Keratinocyte (primary cell): ENCODE results near the gene SUSD3. TPM values are rescaled to one million over a fixed set of nuclear protein-coding genes. Genes with fewer than 3 reads are reported as not detected.

Source experiments
- DNase-seq: peaks from one replicate; pipeline ENCODE4 v3.0.0-alpha.2; 2011; ENCODE audit warnings: low read depth, missing footprints, low spot score
- FAIRE-seq: peaks from 2 replicates; lab custom pipeline; 2011; peaks lifted over from hg19 to GRCh38; lab: Jason Lieb, UNC
- H2AFZ ChIP-seq: 2 replicates; pipeline ENCODE4 v1.6.0; 2012; ENCODE audit warnings: low read length, control low read depth, inconsistent platforms; ENCODE audit not compliant: control insufficient read depth
- H3K27ac ChIP-seq: 2 replicates; pipeline ENCODE4 v1.5.1; 2011; ENCODE audit warnings: low read length; ENCODE audit not compliant: control insufficient read depth, insufficient read depth
- H3K27me3 ChIP-seq: 3 replicates; pipeline ENCODE4 v1.6.0; 2011; ENCODE audit warnings: low read length; ENCODE audit not compliant: control insufficient read depth, insufficient read depth; ENCODE audit errors: extremely low read depth
- H3K36me3 ChIP-seq, 2 experiments: 2 replicates in 1 of 2; 3 replicates in 1 of 2; pipeline ENCODE4 v1.5.1; 2011; ENCODE audit warnings: low read length in 2 of 2, mild to moderate bottlenecking in 1 of 2; ENCODE audit not compliant: control insufficient read depth in 2 of 2, insufficient read depth in 2 of 2; ENCODE audit errors: extremely low read depth in 1 of 2
- H3K4me1 ChIP-seq: 3 replicates; pipeline ENCODE4 v1.5.1; 2011; ENCODE audit warnings: low read length; ENCODE audit not compliant: control insufficient read depth, insufficient read depth; ENCODE audit errors: extremely low read depth
- H3K4me2 ChIP-seq: 3 replicates; pipeline ENCODE4 v1.6.0; 2011; ENCODE audit warnings: low read depth, low read length; ENCODE audit not compliant: control insufficient read depth, insufficient read depth; ENCODE audit errors: extremely low read depth
- H3K4me3 ChIP-seq, 3 experiments: fragments of 200-600 bp in 1 of 3; sonication (generic) in 1 of 3; 2 replicates in 2 of 3; 3 replicates in 1 of 3; pipeline ENCODE4 v1.5.1; 2011 to 2016; ENCODE audit warnings: low read length in 3 of 3, mild to moderate bottlenecking in 3 of 3, control low read depth in 2 of 3, inconsistent platforms in 1 of 3, low read depth in 1 of 3, mixed read lengths in 1 of 3, mixed run types in 1 of 3, moderate library complexity in 1 of 3; ENCODE audit not compliant: control insufficient read depth in 2 of 3, insufficient read depth in 2 of 3; ENCODE audit errors: extremely low read depth in 1 of 3
- H3K79me2 ChIP-seq: 2 replicates; pipeline ENCODE4 v1.6.0; 2012; ENCODE audit warnings: low read length; ENCODE audit not compliant: control insufficient read depth, insufficient read depth
- H3K9ac ChIP-seq: 3 replicates; pipeline ENCODE4 v1.6.0; 2011; ENCODE audit warnings: low read length; ENCODE audit not compliant: control insufficient read depth, insufficient read depth; ENCODE audit errors: extremely low read depth
- H3K9me1 ChIP-seq: 3 replicates; pipeline ENCODE4 v1.6.0; 2011; ENCODE audit warnings: low read length; ENCODE audit not compliant: control insufficient read depth, insufficient read depth; ENCODE audit errors: extremely low read depth
- H3K9me3 ChIP-seq: 2 replicates; pipeline ENCODE4 v1.5.1; 2012; ENCODE audit warnings: low read depth, low read length; ENCODE audit not compliant: control insufficient read depth
- H4K20me1 ChIP-seq: 3 replicates; pipeline ENCODE4 v1.6.0; 2011; ENCODE audit warnings: low read length; ENCODE audit not compliant: control insufficient read depth, insufficient read depth; ENCODE audit errors: extremely low read depth
- EZH2 ChIP-seq: IDR thresholded peaks from one replicate; pipeline ENCODE4 v1.6.1; 2012; ENCODE audit warnings: inconsistent platforms, mild to moderate bottlenecking, low read length, moderate library complexity
- dilution Hi-C: fragments of 300-500 bp; cut with MboI; formaldehyde crosslinking; loops from one replicate; pipeline ENCODE4 v1.7.0; 2020; ENCODE audit warnings: low sequenced_read_pairs; ENCODE audit not compliant: extremely low pct_ligation_motif_present
- polyA plus RNA-seq, 5 experiments: library from polyadenylated mRNA; depleted of rRNA in 3 of 5; stranded (reverse) in 3 of 5; stranded (forward) in 1 of 5; unstranded in 1 of 5; fragments of >200 nt; gene quantifications; 1 replicate in 1 of 5; 2 replicates in 3 of 5; 3 replicates in 1 of 5; pipeline versions ENCODE4 v1.2.1 to v1.2.3, GENCODE V29; 2011 to 2012; ENCODE audit warnings: missing spikeins in 2 of 5, low read depth in 1 of 5, low replicate concordance in 1 of 5
- TF ChIP-seq, protein P1 (sequence below), 3 experiments: IDR thresholded peaks in 1 of 3; conservative IDR thresholded peaks in 1 of 3; optimal IDR thresholded peaks in 1 of 3; 2 replicates in 2 of 3; 3 replicates in 1 of 3; pipeline versions ENCODE3 to v1.5.1; 2011; ENCODE audit warnings: low read length in 3 of 3, mild to moderate bottlenecking in 3 of 3, moderate library complexity in 2 of 3, control low read depth in 1 of 3, inconsistent platforms in 1 of 3; ENCODE audit not compliant: insufficient read depth in 2 of 3; ENCODE audit errors: extremely low read depth in 1 of 3

SUSD3 gene
- polyA plus RNA-seq, 1 donor (not counting 4 experiments of a cell fraction or from before 2014, with no cell fraction given): 0.20 TPM

DNA sequence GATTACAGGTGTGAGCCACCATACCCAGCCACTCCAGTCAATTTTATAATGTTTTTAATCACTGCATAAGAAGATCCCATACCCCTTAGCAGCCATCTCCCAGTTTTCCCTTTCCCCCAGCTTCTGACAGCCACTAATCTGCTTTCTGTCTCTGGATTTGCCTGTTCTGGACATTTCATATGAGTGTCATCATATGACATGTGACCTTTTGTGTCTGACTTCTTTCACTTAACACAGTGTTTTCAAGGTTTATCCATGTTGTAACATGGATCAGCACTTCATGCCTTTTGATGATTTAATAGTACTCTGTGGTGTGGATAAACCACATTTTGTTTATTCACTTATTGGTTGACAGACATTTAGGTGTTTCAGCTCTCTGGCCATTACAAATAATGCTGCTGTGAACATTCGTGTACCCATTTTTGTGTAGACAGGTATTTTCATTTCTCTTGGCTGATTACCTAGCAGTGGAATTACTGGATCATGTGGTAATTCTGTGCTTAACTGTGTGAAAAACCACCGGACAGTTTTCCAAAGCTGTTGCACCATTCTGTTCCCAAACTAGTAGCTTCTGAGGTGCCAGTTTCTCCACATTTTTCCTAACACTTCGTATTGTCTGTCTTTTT, 8.6 kb downstream of the SUSD3 start:
- Histone ChIP-seq H3K27ac (no peak overlapping the region), H2AFZ (no peak overlapping the region), H3K4me3 (no peak overlapping the region), H3K9ac (no peak overlapping the region), H3K9me1 (no peaks in the 10 kb centered on the region), H3K79me2 (no peaks in the 10 kb centered on the region), H3K9me3 (no peaks in the 10 kb centered on the region), H3K4me1 (no peaks in the 10 kb centered on the region), H3K36me3 (no peaks in the 10 kb centered on the region), H3K27me3 (peaks cover 23% of the 10 kb centered on the region), H4K20me1 (no peaks in the 10 kb centered on the region), H3K4me2 (no peak overlapping the region)
- FAIRE-seq (no peak), DNase-seq (no peak)
- dilution Hi-C loops: no loop called here
- TF ChIP-seq, protein P1, sequence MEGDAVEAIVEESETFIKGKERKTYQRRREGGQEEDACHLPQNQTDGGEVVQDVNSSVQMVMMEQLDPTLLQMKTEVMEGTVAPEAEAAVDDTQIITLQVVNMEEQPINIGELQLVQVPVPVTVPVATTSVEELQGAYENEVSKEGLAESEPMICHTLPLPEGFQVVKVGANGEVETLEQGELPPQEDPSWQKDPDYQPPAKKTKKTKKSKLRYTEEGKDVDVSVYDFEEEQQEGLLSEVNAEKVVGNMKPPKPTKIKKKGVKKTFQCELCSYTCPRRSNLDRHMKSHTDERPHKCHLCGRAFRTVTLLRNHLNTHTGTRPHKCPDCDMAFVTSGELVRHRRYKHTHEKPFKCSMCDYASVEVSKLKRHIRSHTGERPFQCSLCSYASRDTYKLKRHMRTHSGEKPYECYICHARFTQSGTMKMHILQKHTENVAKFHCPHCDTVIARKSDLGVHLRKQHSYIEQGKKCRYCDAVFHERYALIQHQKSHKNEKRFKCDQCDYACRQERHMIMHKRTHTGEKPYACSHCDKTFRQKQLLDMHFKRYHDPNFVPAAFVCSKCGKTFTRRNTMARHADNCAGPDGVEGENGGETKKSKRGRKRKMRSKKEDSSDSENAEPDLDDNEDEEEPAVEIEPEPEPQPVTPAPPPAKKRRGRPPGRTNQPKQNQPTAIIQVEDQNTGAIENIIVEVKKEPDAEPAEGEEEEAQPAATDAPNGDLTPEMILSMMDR (optimal IDR thresholded peaks at IDR 0.05 in 1 of 3, IDR thresholded peaks at IDR 0.05 in 1 of 3, conservative IDR thresholded peaks at IDR 0.05 in 1 of 3; ENCODE audit: extremely low read depth in 1 of 3, insufficient read depth in 2 of 3, low read length in 3 of 3): no peak

DNA sequence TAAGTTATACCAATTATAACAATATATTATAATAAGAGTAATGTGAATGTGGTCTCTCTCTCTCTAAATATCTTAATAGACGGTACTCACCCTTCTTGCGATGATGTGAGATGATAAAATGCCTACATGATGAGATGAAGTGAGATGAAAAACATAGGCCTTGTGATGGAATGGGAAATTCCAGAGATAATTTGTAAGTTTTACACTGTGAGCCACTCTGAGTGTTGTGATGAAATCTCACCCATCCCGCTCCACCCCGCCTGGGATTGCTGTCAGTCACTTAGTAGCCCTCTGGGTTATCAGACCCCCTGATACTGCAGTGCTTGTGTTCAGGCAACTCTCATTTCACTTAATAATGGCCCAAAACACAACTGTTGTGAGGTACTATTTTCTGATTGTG, 10.5 kb downstream of the SUSD3 start:
- no peak for FAIRE-seq
- no peak overlapping the region for H3K4me2 ChIP-seq
- H3K4me3 ChIP-seq: no peak overlapping the region
- H3K9me3 ChIP-seq: no peaks in the 10 kb centered on the region
- dilution Hi-C loops: no loop called here
- no peak for TF ChIP-seq EZH2
- TF ChIP-seq, protein P1 (optimal IDR thresholded peaks at IDR 0.05 in 1 of 3, IDR thresholded peaks at IDR 0.05 in 1 of 3, conservative IDR thresholded peaks at IDR 0.05 in 1 of 3; ENCODE audit: extremely low read depth in 1 of 3, insufficient read depth in 2 of 3, low read length in 3 of 3): no peak
- H3K9me1 ChIP-seq: no peaks in the 10 kb centered on the region
- H3K36me3 ChIP-seq: no peaks in the 10 kb centered on the region
- H3K79me2 ChIP-seq: no peaks in the 10 kb centered on the region
- peaks cover 18% of the 10 kb centered on the region for H3K27me3 ChIP-seq
- no peak overlapping the region for H3K27ac ChIP-seq
- no peak overlapping the region for H2AFZ ChIP-seq
- no peak overlapping the region for H3K9ac ChIP-seq
- no peaks in the 10 kb centered on the region for H3K4me1 ChIP-seq
- no peak for DNase-seq
- no peaks in the 10 kb centered on the region for H4K20me1 ChIP-seq
